Measurements from ENCODE around the gene CYB561D1.
"Not testable (repeated sequence)": the region's sequence is repeated elsewhere in the genome, so short reads cannot be mapped to it uniquely, and the experiment has no call there.

- not testable (repeated sequence) for TF ChIP-seq TAF1 (conservative IDR thresholded peaks at IDR 0.05)
- TF ChIP-seq, protein P1, sequence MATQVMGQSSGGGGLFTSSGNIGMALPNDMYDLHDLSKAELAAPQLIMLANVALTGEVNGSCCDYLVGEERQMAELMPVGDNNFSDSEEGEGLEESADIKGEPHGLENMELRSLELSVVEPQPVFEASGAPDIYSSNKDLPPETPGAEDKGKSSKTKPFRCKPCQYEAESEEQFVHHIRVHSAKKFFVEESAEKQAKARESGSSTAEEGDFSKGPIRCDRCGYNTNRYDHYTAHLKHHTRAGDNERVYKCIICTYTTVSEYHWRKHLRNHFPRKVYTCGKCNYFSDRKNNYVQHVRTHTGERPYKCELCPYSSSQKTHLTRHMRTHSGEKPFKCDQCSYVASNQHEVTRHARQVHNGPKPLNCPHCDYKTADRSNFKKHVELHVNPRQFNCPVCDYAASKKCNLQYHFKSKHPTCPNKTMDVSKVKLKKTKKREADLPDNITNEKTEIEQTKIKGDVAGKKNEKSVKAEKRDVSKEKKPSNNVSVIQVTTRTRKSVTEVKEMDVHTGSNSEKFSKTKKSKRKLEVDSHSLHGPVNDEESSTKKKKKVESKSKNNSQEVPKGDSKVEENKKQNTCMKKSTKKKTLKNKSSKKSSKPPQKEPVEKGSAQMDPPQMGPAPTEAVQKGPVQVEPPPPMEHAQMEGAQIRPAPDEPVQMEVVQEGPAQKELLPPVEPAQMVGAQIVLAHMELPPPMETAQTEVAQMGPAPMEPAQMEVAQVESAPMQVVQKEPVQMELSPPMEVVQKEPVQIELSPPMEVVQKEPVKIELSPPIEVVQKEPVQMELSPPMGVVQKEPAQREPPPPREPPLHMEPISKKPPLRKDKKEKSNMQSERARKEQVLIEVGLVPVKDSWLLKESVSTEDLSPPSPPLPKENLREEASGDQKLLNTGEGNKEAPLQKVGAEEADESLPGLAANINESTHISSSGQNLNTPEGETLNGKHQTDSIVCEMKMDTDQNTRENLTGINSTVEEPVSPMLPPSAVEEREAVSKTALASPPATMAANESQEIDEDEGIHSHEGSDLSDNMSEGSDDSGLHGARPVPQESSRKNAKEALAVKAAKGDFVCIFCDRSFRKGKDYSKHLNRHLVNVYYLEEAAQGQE (IDR thresholded peaks at IDR 0.05): not testable (repeated sequence)
- TF ChIP-seq, protein P2, sequence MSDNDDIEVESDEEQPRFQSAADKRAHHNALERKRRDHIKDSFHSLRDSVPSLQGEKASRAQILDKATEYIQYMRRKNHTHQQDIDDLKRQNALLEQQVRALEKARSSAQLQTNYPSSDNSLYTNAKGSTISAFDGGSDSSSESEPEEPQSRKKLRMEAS (IDR thresholded peaks at IDR 0.05): not testable (repeated sequence)
Observed at GRCh38 chr1:109445949-109446695, 47.8 kb upstream of the CYB561D1 start.
